NCI-H1092 treated with DMSO at 0.1 percent for 48 hours (cell line): Measurements from ENCODE around the gene THEM5.

Experiments
- DNase-seq: peaks from one replicate; lab custom pipeline; 2025; lab: John Stamatoyannopoulos, UW

The THEM5 gene

GRCh38 chr1:151800830-151801229 lies 52.7 kb downstream of the THEM5 start:
- no peak for DNase-seq

GRCh38 chr1:151799179-151800022 lies 54.1 kb downstream of the THEM5 start:
- no peak for DNase-seq

- DNase-seq = no peak
Observed at GRCh38 chr1:151798571-151798970, 54.9 kb downstream of the THEM5 start.
